ENCODE results near the gene KCNJ5.

Gene KCNJ5

DNA sequence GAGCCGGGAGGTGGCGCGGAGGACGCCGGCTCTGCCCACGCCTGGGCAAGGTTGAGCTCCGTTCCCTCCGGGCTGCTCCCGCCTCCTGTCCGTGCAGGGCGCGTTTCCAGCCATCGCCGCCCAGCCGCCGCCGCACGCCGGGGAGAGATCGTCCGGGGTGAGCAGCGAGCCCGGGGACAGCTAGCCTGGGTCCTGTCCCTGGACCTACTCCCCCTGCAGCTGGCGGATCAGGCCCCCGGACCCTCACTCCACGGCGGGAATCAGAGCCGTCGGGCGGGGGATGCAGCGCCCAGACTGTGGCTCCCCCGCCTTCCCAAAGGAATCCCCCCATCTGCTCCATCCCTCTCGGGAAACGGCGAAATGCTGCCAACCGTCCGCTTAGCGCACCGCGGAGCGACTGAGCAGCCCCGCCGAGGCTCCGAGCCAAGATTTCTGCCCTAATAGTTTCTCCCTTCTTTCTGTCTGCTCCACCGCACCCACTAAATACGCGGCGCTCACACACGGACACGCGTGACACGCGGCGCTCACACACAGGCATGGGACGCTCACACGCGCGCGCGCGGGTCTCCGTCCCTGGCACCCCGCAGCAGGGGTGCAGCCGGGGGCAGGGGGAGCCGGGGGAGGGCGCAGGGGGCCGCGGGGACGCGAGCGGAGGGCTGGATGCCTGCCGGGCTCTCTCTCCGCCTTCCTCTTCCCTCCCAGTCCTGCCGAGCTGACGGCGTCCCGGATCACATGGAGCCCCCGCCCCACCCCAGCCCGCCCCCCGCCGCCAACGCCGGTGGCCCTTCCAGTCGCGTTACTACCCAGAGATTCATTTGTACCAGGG is at the start of gene KCNJ5:
Gene KCNJ5 (plus strand): TSS at position 814 of the 826 bp plus-strand sequence. CDS start 19,918 bp downstream, outside the sequence.
- H3K4me3 ChIP-seq (ENCODE audit: low read depth, low read length): peak within 1 kb of the TSS; percentile 43
- DNase-seq (ENCODE audit: low read depth): no peak

DNA sequence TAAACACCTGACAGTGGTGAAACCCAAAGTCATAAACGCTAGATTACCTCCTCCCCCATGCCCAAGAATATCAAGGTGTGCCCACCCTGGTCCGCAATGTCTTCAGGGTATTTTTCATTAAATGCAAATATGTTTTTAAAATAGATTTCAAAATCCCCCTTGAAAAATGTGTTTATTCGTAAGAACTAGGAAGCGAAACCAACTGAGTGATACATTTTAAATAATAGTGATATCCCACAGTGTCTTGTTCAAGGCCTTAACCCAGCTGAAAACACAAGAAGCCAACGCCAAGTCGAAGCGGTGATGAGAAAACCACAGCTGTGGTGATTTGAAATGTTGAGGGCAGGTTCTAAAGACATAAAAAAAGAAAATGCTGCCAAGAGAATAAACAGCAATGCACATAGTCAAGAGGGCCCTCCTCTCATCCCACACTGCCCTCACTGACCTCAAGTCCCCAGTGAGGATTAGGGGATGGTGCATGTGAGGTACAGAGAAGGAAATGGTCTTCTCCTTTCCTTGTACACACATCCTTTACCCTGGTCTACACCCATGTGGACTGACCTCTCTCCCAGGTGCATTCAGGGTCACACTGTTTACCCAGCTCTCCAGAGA is 49.6 kb upstream of the KCNJ5 start:
- no peak for DNase-seq (ENCODE audit: low read depth)
- H3K4me3 ChIP-seq (ENCODE audit: low read depth, low read length): no peak overlapping the region

DNA sequence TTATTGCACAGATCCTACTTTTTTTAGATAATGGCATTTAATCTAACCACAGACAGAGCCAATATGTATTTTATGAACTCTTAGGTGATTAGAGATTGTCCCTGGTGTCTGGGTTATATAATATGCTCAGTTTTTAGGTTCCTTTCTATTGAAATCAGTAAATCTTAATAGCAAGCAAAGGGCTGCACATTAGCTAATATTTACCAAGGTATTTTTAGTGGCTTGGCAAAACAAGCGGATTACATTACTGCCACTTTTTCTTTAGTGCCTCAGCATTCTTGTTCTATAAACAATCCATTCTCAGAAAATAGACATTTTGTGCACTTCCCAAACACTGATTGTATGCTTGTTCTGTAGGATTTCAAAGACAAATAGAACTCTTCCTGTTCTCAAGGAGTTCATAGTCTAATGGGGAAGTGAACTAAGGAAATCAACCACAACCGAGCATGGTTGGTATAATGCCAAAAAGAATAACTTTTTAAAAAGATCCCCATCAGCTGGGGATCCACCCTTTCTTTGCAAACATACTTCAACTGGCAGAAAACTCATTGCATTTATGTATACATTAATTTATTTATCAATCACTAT is 47.9 kb upstream of the KCNJ5 start:
- no peak overlapping the region for H3K4me3 ChIP-seq (ENCODE audit: low read depth, low read length)
- no peak for DNase-seq (ENCODE audit: low read depth)

DNA sequence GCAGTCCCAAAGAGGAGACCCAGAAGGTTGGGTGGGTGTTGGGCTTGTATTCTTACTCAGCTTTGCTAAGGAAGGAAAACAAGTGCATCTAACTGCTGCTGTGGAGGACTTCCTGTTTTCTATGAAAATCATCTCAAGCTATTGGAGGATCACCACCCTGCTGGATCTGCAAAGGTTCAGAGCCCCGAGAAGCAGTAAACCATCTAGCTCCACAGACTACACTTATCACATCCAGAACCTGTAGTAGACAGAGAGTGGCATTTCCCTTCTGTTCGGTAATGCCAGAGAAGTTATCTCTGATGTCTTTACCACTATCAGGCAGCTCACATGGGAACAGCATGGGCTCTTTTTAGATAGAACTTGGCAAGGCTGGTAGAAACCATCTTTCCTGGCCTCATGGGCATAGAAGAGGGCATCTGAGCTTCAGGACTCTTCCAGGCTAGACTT is 45.8 kb upstream of the KCNJ5 start:
- DNase-seq (ENCODE audit: low read depth): no peak
- H3K4me3 ChIP-seq (ENCODE audit: low read depth, low read length): no peak overlapping the region

DNA sequence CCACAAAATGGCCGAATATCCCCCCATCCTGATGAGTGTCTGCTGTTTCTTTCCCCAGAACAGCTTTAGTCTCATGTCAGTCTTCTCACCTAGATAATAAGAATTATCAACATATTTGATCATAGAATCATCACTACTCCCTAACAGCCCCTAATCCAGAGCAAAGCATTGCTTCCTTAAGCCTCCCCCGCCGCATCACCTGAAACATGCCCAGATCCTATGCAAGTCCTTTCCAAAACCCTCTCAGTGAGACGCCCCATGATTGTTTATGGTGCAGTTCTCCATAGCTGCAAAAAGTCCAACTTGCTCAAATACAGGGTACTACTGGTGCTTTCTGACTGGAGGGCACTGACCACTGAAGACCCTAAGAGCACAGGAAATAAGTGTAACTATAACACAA is 44.2 kb upstream of the KCNJ5 start:
- H3K4me3 ChIP-seq (ENCODE audit: low read depth, low read length): no peak overlapping the region
- no peak for DNase-seq (ENCODE audit: low read depth)

DNA sequence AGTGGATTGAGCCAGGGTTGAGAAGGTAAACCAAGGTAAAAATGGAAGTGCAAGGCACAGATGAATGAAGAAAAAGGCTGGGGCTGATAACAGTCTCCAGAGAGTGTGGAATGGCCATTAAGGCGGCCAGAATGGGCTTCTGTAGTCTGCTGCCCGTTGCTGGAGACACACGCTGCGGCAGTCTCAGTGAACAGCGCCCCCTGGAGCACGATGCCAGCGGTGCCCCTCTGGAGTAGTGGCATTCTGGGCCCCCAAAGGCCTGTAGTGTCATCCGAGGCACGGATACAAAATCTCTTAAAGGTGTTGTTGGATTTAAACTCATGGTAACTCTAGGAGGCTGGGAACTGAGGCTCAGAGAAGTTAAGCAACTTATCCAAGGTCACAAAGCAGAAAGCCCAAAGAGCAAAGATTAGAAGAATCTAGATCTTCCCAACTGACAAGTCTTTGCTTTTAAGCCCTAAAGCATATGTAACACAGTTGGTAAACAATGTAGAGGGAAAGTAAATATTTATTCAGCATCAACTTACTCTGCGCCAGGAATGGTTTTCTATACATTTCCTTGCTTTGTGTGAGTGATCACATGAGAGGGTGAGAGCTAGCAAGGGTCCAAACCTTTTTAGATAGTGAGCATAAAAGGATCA is 42.2 kb upstream of the KCNJ5 start:
- no peak for DNase-seq (ENCODE audit: low read depth)
- no peak overlapping the region for H3K4me3 ChIP-seq (ENCODE audit: low read depth, low read length)

DNA sequence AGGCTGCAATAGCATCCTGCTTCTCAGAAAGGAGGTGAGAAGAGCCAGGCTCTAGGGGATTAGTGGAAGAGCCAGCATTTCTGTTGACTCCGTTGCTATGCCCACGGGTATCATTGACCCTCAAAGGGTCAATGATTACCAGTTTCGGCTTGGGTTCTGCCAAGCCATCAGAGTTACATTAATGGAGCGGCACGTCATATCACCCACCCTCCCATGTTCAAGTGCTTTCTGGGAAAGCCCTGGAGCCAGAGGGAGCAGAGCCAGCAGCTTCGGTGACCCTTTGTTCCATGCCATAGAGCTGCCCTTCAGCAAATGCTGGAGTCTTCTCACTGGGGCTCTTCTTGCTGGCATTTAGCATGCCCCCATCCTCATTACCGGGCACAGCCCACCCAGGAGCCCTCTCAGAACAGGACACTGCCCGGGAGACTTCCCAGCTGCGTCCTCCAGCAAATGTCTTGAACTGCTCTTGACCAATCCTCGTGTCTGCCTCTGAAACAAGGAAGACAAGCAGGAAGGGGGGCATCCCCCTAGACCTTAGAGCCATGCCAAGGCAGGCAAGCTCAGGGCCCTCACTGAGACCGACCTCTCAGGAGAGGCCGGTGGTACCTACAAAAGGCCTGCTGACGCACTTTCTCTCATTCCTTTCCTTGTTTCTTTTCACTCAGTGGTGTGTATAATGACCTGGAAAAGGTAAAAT is 38.7 kb upstream of the KCNJ5 start:
- H3K4me3 ChIP-seq (ENCODE audit: low read depth, low read length): no peak overlapping the region
- DNase-seq (ENCODE audit: low read depth): no peak

DNA sequence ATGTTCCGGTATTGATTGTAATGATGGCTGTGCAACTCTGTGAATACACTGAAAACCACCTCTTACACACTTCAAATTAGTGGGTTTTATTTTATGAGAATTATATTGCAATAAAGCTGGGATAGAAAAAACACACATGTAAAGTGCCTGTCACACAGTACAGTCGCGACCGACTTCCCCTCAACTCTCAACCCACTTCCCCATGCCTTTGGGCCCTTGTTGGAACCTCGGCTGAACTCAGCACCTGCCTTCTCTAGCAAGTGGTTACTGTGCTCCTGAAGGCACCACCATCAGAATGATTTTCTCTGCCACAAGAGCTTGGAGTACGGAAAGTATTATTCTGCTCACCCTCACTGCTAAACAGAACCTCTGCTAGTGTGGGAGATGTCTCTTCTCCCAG is 37.6 kb upstream of the KCNJ5 start:
- H3K4me3 ChIP-seq (ENCODE audit: low read depth, low read length): no peak overlapping the region
- no peak for DNase-seq (ENCODE audit: low read depth)

DNA sequence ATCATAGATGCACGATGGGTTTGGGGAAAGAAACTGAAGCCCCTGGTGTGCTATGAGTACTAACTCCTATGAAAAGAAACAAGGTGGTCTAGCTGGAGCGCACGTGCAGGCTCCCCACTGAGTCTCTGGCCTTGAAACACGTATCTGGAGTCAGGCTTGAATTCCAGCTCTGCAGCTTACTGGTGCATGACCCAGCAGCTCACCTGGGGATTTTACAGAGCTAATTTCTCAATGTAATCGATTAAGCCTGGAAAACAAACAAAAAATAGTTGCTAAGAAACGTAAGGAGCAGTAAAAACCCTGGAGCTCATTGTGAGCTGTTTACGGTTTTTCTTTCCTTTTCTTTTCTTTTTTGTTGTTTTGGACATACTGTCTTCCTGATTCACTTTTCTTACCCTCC is 36.3 kb upstream of the KCNJ5 start:
- DNase-seq (ENCODE audit: low read depth): no peak
- no peak overlapping the region for H3K4me3 ChIP-seq (ENCODE audit: low read depth, low read length)

DNA sequence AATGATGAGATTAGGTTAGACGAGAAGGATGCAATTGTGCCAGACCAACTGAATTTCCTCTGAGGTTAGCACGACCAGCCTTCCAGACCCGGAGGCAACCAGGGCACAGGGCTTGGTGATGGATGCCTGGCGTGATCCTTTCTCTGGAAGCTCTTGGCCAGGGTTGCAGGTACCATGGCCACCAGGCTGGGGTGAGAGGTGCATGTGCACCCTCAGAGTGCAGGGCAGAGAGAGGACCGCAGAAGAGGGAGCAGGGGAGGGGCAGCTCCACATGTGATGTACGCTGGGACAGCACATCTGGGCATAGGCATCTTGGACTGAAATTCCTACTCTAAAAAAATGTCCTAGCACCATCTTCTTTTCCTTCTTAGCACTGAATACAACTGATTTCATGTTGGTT is 34.9 kb upstream of the KCNJ5 start:
- H3K4me3 ChIP-seq (ENCODE audit: low read depth, low read length): no peak overlapping the region
- DNase-seq (ENCODE audit: low read depth): no peak

DNA sequence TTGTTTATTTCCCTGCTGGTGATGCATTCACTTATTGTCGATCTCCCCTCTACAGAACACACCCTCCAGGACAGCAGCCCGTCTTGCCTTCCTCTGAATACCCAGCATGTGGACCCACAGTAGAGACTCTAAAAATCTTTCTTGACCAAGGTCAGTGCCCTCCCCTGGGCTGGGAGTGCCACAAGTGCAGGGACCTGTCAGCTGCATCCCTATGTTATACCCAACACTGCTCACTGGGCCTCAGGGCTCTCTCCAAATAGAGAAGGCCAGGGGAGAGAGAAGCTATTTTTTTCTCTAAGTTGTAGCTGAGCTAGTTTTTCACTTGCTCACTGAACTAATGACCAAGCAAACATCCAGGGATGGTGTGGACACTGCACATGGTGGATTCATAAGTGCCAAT is 33.8 kb upstream of the KCNJ5 start:
- H3K4me3 ChIP-seq (ENCODE audit: low read depth, low read length): no peak overlapping the region
- no peak for DNase-seq (ENCODE audit: low read depth)

DNA sequence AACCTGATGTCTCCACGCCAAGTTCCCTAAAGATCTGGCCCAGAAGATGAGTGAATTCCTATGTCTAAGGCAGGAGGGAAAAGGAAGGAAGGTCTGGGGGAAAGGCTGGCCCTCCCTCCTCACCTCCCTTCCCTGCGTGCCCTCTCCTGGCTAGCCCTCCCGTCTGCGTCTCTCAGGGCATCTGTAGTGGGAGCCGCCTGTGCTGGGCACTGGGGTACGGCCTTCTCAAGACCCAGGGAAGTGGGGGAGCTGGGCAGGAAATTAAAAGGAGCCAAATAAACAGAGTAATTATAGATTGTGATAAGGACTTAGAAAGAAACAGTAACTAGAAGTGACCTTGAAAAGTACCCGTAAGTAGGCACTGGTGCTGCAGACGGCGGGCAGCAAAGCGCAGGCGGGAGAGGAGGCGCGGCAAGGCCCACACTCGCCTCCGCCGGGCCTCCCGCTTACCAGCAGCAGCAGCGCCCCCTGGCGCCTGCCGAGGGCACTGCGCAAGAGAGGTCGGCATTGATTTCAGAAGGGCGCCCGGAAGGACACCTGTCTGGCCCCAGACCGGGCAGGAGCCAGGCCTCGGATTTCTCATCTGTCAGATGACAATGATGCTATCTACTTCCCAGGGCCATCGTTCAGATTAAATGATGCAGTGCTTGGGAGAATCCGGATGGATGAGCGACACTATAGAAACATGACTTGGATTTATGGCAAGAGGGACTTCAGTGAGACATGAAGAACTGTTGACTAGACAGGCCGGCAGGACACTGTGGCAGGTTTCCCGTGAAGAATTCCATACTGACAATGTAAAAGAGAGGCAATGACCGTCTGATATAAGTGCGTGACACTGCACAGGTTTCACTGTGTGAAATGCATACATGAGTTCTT is 31.4 kb upstream of the KCNJ5 start:
- DNase-seq (ENCODE audit: low read depth): no peak
- no peak overlapping the region for H3K4me3 ChIP-seq (ENCODE audit: low read depth, low read length)

DNA sequence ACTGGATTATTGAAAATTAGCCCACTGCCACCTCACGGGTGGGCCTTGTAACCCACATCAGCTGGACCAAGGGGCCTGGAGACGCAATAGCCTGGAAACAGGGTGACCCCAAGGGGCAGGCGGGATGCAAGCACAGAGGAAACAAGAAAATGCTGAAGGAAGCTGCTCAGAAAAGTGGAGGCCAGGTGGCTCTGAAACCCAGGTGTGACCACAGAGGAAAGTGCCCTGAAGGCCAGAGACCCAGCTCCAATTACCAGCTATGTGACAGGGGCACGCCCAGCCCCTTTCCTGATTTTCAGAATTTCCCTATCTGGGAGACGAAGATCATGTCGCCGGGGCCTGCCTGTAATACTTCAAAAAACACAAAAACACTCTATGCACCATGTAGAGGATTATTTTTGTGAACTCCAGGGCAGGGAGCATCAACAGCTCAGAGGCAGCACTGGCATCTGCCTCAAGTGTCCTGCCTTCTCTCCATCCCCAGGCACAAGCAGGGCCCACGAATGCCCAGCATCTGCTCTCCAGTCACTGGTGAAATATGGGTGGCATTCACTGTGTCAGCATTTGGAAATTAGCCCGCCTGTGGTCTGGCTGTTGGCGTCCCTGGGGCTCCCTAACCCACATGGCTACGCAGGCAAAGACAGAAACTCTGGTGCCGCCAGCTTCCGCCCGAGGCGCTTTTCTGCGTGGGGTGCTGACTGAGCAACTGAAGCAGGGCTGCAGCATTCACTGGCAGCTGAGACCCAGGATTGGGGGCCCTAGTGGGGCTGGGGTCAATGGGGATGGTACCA is 30.4 kb upstream of the KCNJ5 start:
- DNase-seq (ENCODE audit: low read depth): no peak
- H3K4me3 ChIP-seq (ENCODE audit: low read depth, low read length): no peak overlapping the region

DNA sequence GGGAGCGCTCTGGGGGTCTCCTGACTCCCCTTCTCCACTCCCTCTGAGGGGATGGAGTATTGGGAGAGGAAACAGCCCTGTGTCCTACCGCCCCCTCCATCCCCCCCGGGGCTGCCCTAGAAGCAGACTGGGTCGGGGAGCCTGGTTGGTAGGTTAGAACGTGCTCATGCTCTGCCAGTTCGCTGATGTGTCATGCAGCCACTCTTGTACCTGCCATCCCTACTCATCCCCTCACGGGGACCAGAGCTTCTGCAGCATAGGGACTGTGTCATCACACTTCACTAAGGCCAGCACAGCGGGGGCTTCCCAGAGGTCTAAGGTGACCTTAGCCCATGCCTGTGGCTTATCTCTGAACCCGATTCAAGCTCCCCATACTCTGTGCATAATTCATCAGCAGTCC is 28.8 kb upstream of the KCNJ5 start:
- no peak for DNase-seq (ENCODE audit: low read depth)
- H3K4me3 ChIP-seq (ENCODE audit: low read depth, low read length): no peak overlapping the region

DNA sequence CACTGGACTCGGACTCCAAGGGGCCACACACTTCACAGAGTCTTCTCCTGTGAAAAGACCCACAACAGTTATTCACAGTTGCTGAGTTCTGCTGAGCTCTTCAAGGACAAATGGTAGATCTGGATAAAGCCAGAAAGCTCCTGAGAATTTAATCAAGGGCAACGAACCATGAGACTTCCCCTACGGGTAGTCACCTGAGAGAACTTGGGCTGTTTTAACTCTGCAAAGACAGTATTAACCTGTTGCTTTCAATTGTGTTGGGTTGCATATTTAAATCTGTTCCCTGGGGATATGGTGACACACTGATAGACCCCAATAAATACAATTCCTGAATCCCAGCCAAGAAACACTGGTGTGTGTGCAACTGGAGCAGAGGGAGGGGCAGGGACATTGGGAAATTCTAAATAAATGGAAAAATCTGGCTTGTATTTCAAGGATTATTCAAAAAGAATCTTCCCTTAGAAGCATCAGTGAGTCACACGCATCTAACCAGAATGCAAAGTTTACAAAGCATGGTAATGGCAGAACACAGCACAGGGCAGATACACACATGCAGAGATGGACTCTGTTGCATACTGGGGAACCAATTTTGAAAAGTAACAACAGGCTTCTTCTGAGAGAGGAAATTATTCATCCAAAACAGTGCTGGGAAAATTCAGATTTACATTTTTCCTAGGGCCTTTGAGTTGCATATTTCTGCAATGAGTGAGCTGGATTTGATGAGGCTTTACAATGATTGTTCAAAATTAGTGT is 28.1 kb upstream of the KCNJ5 start:
- no peak for DNase-seq (ENCODE audit: low read depth)
- H3K4me3 ChIP-seq (ENCODE audit: low read depth, low read length): no peak overlapping the region

DNA sequence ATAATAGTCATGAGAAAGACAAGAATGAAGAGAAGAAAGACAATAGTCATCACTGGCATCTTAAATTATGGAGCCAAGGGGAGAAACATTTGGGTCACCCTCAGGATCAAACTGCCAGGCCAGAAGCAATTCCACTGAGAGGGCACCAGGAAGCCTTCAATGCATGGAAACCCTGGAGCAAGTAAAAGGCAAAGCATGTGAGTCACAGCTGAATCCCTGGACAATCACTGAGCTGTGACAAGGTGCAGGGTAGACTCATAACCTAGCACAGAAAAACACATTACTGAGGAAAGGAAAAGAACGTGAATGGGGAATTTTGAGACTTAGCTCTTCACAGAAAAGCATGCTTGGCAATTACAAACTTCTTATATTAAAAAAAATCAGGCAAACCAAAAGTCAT is 25.7 kb upstream of the KCNJ5 start:
- no peak overlapping the region for H3K4me3 ChIP-seq (ENCODE audit: low read depth, low read length)
- no peak for DNase-seq (ENCODE audit: low read depth)

DNA sequence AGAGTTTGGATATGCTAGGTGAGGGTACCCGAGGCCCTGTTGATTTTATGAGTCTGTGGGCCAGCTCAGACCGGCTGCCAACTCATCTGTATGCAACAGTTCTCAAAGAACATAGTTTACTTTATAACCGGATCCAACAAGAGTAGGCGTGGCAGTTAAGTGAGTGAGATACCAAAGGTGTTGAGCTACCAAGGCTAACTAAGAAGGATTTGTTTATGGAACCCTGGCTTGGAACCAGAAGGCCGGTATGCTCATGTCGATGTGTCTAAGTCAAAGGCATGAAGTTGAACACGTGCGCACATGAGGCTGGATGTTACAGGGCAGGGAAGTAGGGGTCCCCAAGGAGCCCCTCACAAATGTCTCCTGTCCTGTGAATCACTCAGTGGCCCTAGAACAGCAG is 23.9 kb upstream of the KCNJ5 start, which contains the start of gene KCNJ1:
Gene KCNJ1 (minus strand): TSS at position 20 of the 400 bp plus-strand sequence. CDS start 27,053 bp downstream, outside the sequence.
- H3K4me3 ChIP-seq (ENCODE audit: low read depth, low read length): no peak within 1 kb of the TSS
- DNase-seq (ENCODE audit: low read depth): no peak
